ENCODE measurements around the gene LHFPL2.

DNA sequence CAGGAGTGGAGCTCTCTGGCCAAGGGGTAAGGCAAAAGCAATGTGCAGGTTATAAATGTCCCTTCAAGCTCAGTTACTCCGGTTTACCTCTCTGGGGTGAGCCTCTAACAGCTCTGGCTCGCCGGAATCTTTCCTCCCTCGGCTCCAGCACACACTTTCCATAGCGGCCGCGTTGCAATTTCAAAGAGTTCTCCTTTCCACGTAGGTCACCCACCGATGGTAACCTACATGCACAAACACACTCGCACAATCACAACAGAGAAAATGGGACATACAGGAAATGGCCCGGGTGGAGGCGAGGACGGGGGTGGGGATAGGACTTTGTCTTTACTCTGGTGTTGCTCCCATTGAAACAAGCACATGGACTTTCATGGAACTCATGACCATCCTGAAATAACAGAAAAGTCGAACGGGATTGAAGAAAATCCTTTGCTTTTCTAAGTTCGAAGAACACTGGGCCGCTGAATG is 1.2 kb downstream of the LHFPL2 start:
- no peak for TF ChIP-seq ZNF282 (CRISPR knock-in tag; IDR thresholded peaks at IDR 0.05)
- TF ChIP-seq JUNB (CRISPR knock-in tag; conservative IDR thresholded peaks at IDR 0.05) = no peak
- TF ChIP-seq CBX8 (IDR thresholded peaks at IDR 0.05; ENCODE audit: borderline replicate concordance, extremely low read depth, low read depth, low read length, poor library complexity, severe bottlenecking) = no peak
- no peak for TF ChIP-seq CTCF (IDR thresholded peaks at IDR 0.05 in 2 of 3, conservative IDR thresholded peaks at IDR 0.05 in 1 of 3; ENCODE audit: insufficient read depth in 2 of 3, low read depth in 1 of 3, low read length in 3 of 3)
- TF ChIP-seq EZH2 (IDR thresholded peaks at IDR 0.05; ENCODE audit: borderline replicate concordance, low read depth, low read length) = no peak
- TF ChIP-seq UBTF (IDR thresholded peaks at IDR 0.05; ENCODE audit: borderline replicate concordance in 1 of 2, low read depth in 2 of 2, low read length in 2 of 2) = no peak
- no peak for TF ChIP-seq ZNF121 (CRISPR knock-in tag; conservative IDR thresholded peaks at IDR 0.05)
- no peak for TF ChIP-seq PRMT5 (CRISPR knock-in tag; IDR thresholded peaks at IDR 0.05)
- no peak for TF ChIP-seq REST (IDR thresholded peaks at IDR 0.05; ENCODE audit: borderline replicate concordance)
- TF ChIP-seq REST (CRISPR knock-in tag; IDR thresholded peaks at IDR 0.05; ENCODE audit: low read depth) = no peak
- no peak for TF ChIP-seq POLR2A (conservative IDR thresholded peaks at IDR 0.05)
- TF ChIP-seq ZNF23 (CRISPR knock-in tag; IDR thresholded peaks at IDR 0.05) = no peak
- TF ChIP-seq EP300 (IDR thresholded peaks at IDR 0.05; ENCODE audit: low read length) = no peak
- no peak for TF ChIP-seq SREBF2 (CRISPR knock-in tag; IDR thresholded peaks at IDR 0.05)

Data from K562 (cell line).